ENCODE data around the gene TUBA3D. TPM values are rescaled to one million over a fixed set of nuclear protein-coding genes. Genes with fewer than 3 reads are reported as not detected.
A peak's percentile ranks its signal among the peaks of the same experiment; 100 is the strongest.
"Not testable (repeated sequence)": the region's sequence is repeated elsewhere in the genome, so short reads cannot be mapped to it uniquely, and the experiment has no call there.

The TUBA3D gene
- total and polyA plus RNA-seq, 2 donors (not counting 1 experiment from before 2014, with no cell fraction given), result not detected

GRCh38 chr2:131515235-131515634 lies 39.3 kb downstream of the TUBA3D start:
- not testable (repeated sequence) for H3K27me3 ChIP-seq (ENCODE audit: control insufficient read depth, insufficient read depth, low read length); H2AFZ ChIP-seq (ENCODE audit: low read length); H3K79me2 ChIP-seq (ENCODE audit: control insufficient read depth, insufficient read depth, low read length); H4K20me1 ChIP-seq (ENCODE audit: control insufficient read depth, extremely low read depth, insufficient read depth, low read length); H3K9ac ChIP-seq (ENCODE audit: insufficient read depth, low read length); H3K4me3 ChIP-seq (replicated peaks in 1 of 4; ENCODE audit: control extremely low read depth in 1 of 4, insufficient read depth in 1 of 4, low read depth in 3 of 4, low read length in 4 of 4); H3K36me3 ChIP-seq (ENCODE audit: control insufficient read depth, insufficient read depth, low read length); H3K4me2 ChIP-seq (ENCODE audit: extremely low read depth, insufficient read depth, low read length); H3K4me1 ChIP-seq (ENCODE audit: control insufficient read depth, extremely low read depth, insufficient read depth, low read length); DNase-seq (ENCODE audit: low read depth in 2 of 2); H3K9me3 ChIP-seq (ENCODE audit: control insufficient read depth, insufficient read depth, low read depth, low read length); H3K27ac ChIP-seq (ENCODE audit: insufficient read depth, low read length)

DNA sequence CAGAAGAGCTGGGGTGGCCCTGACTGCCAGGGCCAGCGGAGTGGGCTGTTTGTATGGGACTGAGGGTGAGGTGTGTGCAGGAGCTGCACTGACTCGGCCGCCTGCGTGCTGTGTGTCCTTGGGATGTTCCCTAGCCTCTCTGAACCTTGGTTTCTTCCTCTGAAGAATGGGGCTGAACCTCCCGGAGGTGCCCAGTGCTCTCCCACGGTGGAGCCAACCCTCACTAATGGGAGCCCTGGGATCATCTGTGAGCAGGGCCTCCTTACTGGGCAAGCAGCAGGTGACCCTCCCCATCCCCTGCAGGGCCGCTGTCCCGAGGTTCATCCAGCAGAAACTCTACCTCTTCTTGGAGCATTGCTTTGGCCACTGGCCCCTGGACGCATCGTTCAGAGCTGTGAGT lies 40.1 kb downstream of the TUBA3D start:
- Histone ChIP-seq H4K20me1 (ENCODE audit: control insufficient read depth, extremely low read depth, insufficient read depth, low read length) (no peaks in the 10 kb centered on the region), H3K79me2 (ENCODE audit: control insufficient read depth, insufficient read depth, low read length) (no peaks in the 10 kb centered on the region), H3K27me3 (ENCODE audit: control insufficient read depth, insufficient read depth, low read length) (no peaks in the 10 kb centered on the region), H3K36me3 (ENCODE audit: control insufficient read depth, insufficient read depth, low read length) (peaks cover 6% of the 10 kb centered on the region), H3K9me3 (ENCODE audit: control insufficient read depth, insufficient read depth, low read depth, low read length) (no peaks in the 10 kb centered on the region), H2AFZ (ENCODE audit: low read length) (no peak overlapping the region), H3K27ac (ENCODE audit: insufficient read depth, low read length) (no peak overlapping the region), H3K4me1 (ENCODE audit: control insufficient read depth, extremely low read depth, insufficient read depth, low read length) (no peaks in the 10 kb centered on the region), H3K4me3 (replicated peaks in 1 of 4; ENCODE audit: control extremely low read depth in 1 of 4, insufficient read depth in 1 of 4, low read depth in 3 of 4, low read length in 4 of 4) (no peak overlapping the region), H3K4me2 (ENCODE audit: extremely low read depth, insufficient read depth, low read length) (no peak overlapping the region), H3K9ac (ENCODE audit: insufficient read depth, low read length) (no peak overlapping the region)
- no peak for TF ChIP-seq EZH2 (IDR thresholded peaks at IDR 0.05; ENCODE audit: low read length, missing control alignments)
- TF ChIP-seq CTCF (conservative IDR thresholded peaks at IDR 0.05 in 1 of 2, IDR thresholded peaks at IDR 0.05 in 1 of 2; ENCODE audit: low read depth in 1 of 2, low read length in 2 of 2), result no peak
- no peak for DNase-seq (ENCODE audit: low read depth in 2 of 2)

DNA sequence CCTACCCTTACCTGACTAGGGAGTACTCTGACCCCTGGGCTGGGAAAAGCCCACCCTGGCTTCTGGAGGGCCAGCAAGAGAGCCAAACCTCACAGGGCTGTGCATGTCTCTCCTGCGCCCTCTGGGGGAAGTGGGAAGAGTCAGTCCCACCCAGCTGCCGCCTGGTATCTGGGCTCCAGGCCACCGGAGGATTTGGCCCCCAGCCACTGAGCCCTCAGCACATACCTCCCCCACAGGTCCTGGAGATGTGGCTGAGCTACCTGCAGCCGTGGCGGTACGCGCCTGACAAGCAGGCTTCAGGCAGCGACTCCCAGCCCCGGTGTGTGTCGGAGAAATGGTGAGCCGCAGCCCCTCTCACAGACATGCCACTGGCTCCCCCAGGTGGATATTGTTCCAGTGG lies 40.7 kb downstream of the TUBA3D start:
- not testable (repeated sequence) for H4K20me1 ChIP-seq (ENCODE audit: control insufficient read depth, extremely low read depth, insufficient read depth, low read length); H3K27me3 ChIP-seq (ENCODE audit: control insufficient read depth, insufficient read depth, low read length); H3K27ac ChIP-seq (ENCODE audit: insufficient read depth, low read length); H3K9me3 ChIP-seq (ENCODE audit: control insufficient read depth, insufficient read depth, low read depth, low read length); H3K4me2 ChIP-seq (ENCODE audit: extremely low read depth, insufficient read depth, low read length); H3K4me1 ChIP-seq (ENCODE audit: control insufficient read depth, extremely low read depth, insufficient read depth, low read length); H2AFZ ChIP-seq (ENCODE audit: low read length); H3K79me2 ChIP-seq (ENCODE audit: control insufficient read depth, insufficient read depth, low read length); H3K36me3 ChIP-seq (ENCODE audit: control insufficient read depth, insufficient read depth, low read length); H3K4me3 ChIP-seq (replicated peaks in 1 of 4; ENCODE audit: control extremely low read depth in 1 of 4, insufficient read depth in 1 of 4, low read depth in 3 of 4, low read length in 4 of 4); H3K9ac ChIP-seq (ENCODE audit: insufficient read depth, low read length)
- peak; percentile 17 to 20 for DNase-seq (ENCODE audit: low read depth in 2 of 2)
- peak; percentile 21 to 42 for TF ChIP-seq CTCF (conservative IDR thresholded peaks at IDR 0.05 in 1 of 2, IDR thresholded peaks at IDR 0.05 in 1 of 2; ENCODE audit: low read depth in 1 of 2, low read length in 2 of 2)

Measured in fibroblast of lung (primary cell).